Stimulated activated CD4-positive, alpha-beta T cell treated with anti-CD3 and anti-CD28 coated beads, Interleukin-2, amount 100 ng/mL, for 24 hours (primary cell): Measurements from ENCODE around the gene GALNTL6.

Experiments used
- DNase-seq, 2 donors: peaks; one replicate each; pipeline ENCODE4 v3.0.0-alpha.2; 2020

The GALNTL6 gene

DNA sequence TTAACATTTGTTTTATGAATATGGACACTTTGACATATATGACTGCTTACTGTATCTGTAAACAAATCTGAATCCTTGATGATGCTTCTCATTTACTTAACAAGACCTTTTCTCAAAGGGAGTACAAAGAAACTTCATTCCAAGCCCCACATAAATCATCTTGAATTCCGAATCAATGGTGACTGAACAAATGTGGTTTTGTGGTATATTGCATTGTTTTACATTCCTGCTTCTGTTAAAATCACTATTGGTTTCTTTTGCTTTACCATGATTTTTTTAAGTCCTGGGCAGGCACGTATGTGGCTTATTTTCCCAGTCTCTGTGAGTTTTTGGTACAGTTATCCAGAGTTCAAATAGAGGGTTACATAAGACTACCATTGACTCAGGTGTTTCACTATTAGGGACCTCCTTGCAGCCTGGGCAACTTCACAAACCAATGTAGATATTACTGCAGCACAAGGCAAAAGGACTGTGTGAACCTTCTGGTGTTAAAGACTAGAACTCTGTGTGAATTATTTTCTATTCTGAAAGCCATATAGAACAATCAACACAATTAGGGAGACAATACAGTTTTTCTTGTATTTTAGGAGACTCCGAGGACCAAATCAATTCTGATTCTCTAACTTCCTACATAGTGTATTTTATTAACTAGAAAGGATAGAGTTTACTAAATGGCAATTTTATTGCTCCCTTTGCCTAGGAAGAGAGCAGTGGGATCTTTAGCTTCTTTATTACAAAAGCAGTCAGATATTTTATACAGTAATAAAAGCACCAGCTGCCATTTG lies 196.4 kb downstream of the GALNTL6 start:
- DNase-seq = no peak

GRCh38 chr4:172011196-172011595 lies 198.0 kb downstream of the GALNTL6 start:
- no peak for DNase-seq

GRCh38 chr4:172018358-172018757 lies 205.2 kb downstream of the GALNTL6 start:
- no peak for DNase-seq

DNA sequence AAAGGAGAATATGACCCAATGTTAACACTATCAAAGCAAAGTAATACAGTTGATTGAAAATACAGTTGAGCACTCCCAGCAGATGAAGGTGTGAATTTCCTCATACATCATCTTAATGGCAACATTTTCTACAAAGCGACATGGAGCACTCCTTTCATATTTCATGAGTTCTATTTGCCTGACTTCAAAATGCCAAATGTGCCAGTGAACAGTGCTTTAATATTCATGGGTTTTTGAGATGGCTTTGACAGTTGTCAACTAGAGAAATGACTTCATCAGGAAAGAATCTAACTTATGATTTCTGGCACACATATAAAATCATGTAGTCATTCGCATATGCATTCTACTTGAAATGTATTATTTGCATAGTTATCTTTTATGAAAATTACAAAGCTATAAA lies 222.4 kb downstream of the GALNTL6 start:
- no peak for DNase-seq

DNA sequence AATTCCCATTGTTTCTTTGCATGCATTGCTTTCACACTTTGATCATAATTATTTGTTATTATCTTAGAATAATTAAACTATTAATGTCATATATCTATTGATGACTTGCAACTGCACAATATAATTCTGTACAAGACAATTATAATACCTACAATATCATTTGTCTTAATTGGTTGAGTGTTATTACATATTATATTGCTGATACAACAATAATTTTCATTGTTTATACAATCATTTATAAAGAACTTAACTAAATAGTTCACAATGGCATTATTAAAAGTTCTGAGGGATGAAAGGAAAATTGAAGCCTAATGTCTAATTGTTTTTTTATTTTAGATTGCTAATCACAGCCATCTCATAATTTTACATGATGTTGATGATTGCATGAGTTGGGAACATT lies 227.6 kb downstream of the GALNTL6 start:
- no peak for DNase-seq

GRCh38 chr4:172042714-172043114 lies 229.5 kb downstream of the GALNTL6 start:
- no peak for DNase-seq

- no peak for DNase-seq
Measured at GRCh38 chr4:172045981-172046380, 232.8 kb downstream of the GALNTL6 start.

DNA sequence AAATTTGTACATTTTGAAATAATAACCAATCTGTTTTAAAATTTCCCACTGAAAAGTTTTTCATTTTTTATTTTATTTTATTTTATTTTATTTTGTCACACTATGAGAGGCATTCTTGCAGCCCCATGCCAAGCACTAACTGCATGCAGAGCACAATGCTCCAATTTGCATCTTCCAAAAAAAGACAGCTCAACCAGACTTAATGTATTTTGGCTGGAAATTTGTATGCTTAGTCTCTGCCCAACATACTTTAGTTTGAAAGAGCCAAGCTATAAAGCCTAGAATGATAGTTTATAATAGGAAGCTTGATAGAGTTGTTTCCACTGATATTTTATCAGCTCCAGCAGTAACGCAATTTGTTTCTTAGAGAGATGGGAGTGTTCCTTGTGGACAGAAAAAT lies 235.5 kb downstream of the GALNTL6 start:
- DNase-seq = no peak

DNA sequence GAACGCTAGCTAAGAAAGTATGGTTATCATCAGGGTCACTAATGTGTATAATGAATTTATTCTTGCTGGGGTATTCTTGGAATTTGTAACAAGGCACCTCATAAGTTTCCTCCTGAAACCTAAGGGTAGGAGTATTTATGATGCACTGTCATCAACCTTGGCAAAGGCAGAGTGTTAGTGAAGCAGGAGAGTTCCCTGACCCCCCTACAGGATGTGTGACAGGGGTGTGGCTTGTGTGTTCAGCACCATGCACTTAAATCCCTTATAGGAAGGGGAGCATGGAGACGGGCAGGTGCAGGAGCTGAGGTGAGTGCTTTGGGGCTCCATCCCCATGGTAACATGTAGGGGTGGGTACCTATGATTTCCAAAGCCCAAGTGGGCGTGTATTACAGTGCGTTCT lies 237.7 kb downstream of the GALNTL6 start:
- DNase-seq = no peak

- no peak for DNase-seq
Measured at GRCh38 chr4:172055046-172055445, 241.8 kb downstream of the GALNTL6 start.

DNA sequence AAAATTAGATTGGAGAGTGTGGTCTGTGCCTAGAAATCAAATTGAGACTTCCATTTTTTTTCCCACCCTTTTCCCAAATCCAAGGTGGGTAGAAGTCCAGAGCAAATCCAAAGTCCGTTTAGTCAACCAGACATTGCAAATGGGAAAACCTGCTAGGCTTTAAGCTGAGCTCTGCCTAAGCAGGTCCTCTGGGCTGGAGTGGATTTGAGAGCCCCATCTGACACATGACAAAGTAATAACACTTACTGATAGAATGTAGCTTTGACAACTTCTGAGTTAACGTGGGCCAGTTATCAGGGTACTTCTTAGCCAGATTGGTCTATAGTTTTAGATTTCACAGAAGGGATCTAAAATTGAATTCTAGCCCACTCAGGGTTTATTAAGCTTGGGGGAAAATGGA lies 242.3 kb downstream of the GALNTL6 start:
- no peak for DNase-seq

GRCh38 chr4:172061204-172061603 lies 248.0 kb downstream of the GALNTL6 start:
- no peak for DNase-seq

DNA sequence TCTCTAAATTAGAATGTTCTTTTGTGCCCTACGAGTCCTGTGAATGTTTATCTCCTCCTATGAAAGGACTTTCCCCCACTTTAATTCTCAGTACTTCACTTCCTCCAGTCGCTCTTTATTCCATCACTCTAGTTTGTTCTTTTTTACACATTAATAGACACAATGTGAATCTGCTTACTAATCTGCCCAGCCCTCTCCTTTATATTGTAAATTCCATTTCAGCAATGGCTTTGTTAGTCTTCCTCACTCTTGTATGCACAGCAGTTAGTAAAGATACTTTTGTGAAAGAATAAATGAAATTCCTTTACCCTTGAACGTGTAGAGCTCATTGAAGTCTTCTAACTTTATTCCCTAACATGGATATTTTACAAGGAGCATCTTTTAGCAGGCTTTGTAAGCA lies 255.3 kb downstream of the GALNTL6 start:
- no peak for DNase-seq

DNA sequence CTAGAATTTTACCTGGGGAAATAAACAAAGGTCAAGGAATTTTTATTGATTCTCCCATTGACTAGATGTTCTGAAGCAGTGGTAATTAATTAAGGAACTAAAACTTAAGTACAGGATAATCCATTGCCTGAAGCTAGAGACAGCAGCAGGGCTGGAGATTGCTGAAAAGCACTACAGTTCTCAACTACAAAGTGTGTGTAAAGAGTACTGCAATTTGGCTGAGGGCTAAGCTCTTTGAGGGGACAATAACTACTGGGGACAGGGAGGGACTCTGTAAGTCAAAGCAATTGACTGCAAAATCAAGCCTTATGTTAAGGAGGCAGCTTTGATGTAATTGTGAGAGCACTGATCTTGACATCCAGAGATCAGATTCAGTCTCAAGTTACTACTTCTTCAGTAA lies 260.4 kb downstream of the GALNTL6 start:
- DNase-seq = no peak

DNA sequence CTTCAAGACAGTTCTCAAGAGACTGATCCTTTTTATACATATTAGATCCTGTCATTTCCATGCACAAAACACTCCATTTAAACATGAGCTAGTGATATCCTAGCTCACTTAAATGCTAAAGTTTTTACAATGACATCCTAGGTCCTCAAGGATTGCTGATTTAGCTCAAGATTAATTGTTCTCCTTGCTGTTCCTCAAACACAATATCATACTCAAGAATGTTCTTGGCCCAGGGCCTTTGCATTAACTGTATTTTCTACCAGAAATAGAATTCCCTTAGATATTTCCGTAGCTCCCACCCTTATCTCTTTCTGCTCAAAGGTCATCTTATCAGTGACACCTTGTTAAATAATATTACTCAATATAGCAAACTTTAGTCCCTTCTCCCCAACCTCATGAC lies 270.1 kb downstream of the GALNTL6 start:
- DNase-seq = no peak

- DNase-seq = no peak
Measured at GRCh38 chr4:172088556-172088955, 275.4 kb downstream of the GALNTL6 start.

DNA sequence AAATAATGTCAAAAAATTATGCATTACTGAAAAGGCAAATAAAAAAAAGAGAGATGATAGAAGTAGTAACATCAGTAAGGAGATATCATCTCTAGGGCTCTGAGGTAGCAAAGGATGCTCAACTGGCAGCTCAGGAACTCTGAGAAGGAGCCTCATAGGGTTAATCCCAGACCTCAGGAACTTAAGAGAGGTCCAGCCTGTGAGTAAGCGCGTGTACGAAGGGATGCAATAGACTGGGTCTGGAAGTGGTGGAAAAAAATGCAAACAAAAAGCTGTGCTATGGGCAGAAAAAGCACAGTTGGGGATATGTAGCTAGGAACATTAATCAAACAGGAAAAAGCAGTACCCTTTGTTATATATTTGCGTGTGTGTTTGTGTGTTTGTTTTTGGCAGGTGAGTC lies 282.0 kb downstream of the GALNTL6 start:
- DNase-seq = no peak

GRCh38 chr4:172096786-172097185 lies 283.6 kb downstream of the GALNTL6 start:
- DNase-seq = no peak

DNA sequence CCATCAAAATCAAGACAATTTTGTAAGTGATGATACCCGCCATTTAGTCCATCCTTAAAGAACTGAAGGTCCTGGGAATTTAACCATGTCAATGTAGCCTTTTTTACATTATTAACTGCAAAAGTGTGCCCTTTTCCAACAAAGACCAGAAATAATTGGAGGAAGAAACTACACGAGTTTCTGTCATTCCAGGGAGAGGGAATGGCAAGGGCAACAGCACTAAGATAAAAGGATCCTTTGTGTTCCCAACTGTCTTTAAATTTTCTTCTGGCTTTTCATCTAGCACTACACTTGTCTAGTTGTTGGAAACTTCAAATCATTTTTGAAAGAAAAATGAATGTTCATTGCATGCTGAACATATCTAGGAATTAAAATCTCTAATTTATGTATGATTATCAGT lies 286.2 kb downstream of the GALNTL6 start:
- no peak for DNase-seq

- DNase-seq = no peak
Measured at GRCh38 chr4:172103456-172103855, 290.3 kb downstream of the GALNTL6 start.

DNA sequence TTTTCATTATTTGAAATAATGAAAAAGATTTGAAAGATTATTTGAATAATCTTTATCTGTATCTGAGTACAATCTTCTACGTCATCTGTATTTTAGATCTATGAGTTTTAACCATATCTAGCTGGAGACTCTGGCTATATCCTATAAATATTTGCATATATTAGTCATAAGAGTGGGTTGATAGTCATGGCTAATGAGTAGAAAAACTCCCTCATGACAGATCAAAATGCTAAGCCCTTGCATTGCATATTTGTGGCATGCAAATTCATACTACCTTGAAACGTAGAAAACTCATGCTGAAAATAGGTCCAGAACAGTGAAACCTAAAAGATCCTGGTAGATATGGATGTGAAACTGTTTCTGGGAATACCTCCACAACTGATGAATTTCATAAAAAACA lies 291.3 kb downstream of the GALNTL6 start:
- DNase-seq = no peak

DNA sequence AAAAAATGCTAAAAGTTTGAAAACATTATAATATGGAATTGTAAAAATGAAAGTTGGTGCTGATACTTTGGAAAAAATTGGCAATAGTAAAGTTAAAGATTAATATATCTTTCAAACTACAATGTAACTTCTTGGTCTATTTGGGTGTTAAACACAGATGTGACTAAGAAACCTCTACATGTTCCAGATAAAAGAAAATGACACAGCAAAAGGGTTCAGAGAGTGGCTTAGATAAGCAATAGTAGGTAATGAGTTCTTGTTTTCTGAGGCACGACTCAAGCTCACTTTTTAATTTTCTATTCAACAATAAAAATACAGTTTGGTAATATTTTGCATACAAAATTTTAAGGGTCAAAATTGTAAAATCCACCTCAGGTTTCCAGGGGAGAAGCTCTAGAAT lies 292.7 kb downstream of the GALNTL6 start:
- DNase-seq = no peak

DNA sequence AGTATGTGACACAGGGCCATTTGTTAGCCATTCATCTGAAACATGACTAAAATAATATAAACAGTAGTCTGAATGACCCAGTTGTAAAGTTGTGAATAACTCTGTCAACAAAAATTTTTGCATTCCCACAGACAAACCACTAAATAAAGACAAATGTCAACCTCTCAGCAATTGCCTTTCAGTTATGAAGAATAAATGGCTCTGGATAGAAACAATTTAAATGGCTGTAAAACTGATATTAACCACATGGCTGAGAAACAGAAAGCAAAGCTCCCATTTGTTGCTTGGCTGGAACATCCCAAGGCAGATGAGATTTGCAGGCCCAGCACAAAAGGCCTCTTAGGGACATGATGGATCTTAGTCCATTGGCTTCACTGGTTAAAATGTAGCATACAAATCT lies 296.3 kb downstream of the GALNTL6 start:
- no peak for DNase-seq

- DNase-seq = no peak
Measured at GRCh38 chr4:172124656-172125308, 311.6 kb downstream of the GALNTL6 start.

- DNase-seq = no peak
Measured at GRCh38 chr4:172125443-172125842, 312.2 kb downstream of the GALNTL6 start.
